ENCODE measurements around the gene SNTG2. TPM values are rescaled to one million over a fixed set of nuclear protein-coding genes. Genes with fewer than 3 reads are reported as not detected.

The SNTG2 gene
- total and polyA plus RNA-seq, 4 donors: 4.5 to 7.0 TPM; not detected in 2

DNA sequence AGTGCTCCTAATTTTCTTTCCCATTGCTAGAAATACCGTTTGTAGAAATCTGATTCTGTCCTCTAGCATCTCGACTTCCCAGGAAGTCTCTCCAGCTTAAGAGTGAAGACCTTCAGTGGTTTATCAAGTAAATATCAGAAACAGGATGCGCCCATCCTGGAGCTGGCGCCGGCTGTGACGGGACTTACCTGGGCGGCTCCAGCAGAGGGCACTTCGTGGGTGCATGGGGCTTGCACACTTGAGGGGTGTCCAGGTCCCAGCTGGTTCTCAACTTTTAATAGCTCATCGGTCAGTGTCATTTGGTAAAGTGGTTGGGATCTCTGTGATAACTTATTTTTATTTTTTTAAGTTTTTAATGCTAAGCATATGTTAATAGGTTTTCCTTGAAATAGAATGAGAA, 295.6 kb downstream of the SNTG2 start:
- WGBS, 2 donors: 81 to 82% methylated on average over 9 of the region's 9 CpGs
- intact Hi-C loops (cut with DNase I): no loop called here
- no peak overlapping the region for H3K27ac ChIP-seq (ENCODE audit: low read depth in 1 of 2, low read length in 2 of 2)
- H3K4me3 ChIP-seq (ENCODE audit: low read length in 2 of 2): no peak overlapping the region
- H3K36me3 ChIP-seq (ENCODE audit: control insufficient read depth in 1 of 2, insufficient read depth in 2 of 2, low read length in 1 of 2): no peaks in the 10 kb centered on the region
- no peaks in the 10 kb centered on the region for H3K27me3 ChIP-seq (ENCODE audit: control insufficient read depth in 1 of 2, insufficient read depth in 2 of 2, low read length in 1 of 2)
- DNase-seq (no peak), ATAC-seq (ENCODE audit: low FRiP score) (no peak)
- no peaks in the 10 kb centered on the region for H3K4me1 ChIP-seq (ENCODE audit: control insufficient read depth in 1 of 2, insufficient read depth in 2 of 2, low read length in 2 of 2)
- H3K9me3 ChIP-seq (ENCODE audit: control insufficient read depth, low read length): no peaks in the 10 kb centered on the region

DNA sequence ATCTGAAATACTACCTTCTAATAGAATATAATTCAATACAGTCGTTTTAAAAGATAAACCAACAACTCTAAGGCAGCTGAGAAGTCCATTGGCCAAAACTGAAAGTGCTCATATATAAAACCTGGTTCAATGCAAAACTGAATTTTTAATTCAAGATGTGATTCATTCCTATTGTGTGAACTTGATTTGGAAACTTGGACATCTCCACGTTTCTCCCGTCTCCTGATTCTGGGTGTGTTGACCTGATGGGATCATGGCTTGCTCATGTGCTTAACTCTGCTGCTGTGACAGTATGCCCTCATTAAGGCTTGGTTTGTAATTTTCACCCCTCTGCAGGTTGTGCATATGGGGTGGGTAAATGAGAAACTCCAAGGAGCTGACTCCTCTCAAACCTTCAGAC, 296.3 kb downstream of the SNTG2 start:
- Histone ChIP-seq H3K27me3 (ENCODE audit: control insufficient read depth in 1 of 2, insufficient read depth in 2 of 2, low read length in 1 of 2) (no peaks in the 10 kb centered on the region), H3K9me3 (ENCODE audit: control insufficient read depth, low read length) (no peaks in the 10 kb centered on the region), H3K27ac (ENCODE audit: low read depth in 1 of 2, low read length in 2 of 2) (no peak overlapping the region), H3K4me1 (ENCODE audit: control insufficient read depth in 1 of 2, insufficient read depth in 2 of 2, low read length in 2 of 2) (no peaks in the 10 kb centered on the region), H3K36me3 (ENCODE audit: control insufficient read depth in 1 of 2, insufficient read depth in 2 of 2, low read length in 1 of 2) (no peaks in the 10 kb centered on the region), H3K4me3 (ENCODE audit: low read length in 2 of 2) (no peak overlapping the region)
- ATAC-seq (ENCODE audit: low FRiP score) (no peak), DNase-seq (no peak)
- WGBS, 2 donors: 63 to 67% methylated on average over 3 of the region's 3 CpGs
- intact Hi-C loops (cut with DNase I): no loop called here

DNA sequence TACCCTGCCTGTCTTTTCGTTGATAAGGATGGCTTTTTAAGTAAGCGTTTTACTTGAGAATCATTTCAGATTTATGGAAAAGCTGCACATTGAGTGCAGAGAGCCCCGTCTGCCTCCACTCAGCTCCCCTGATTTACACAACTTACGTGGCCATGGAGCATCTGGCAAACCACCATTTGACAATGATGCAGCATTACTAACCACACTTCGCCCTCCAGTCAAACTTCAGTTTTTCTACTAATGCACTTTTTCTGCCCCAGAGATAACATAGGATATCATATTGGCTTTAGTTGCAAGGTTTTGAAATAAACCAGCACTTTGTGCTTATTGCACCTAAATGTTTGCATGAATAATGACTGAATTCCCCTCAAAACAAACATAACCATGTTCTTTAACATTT, 297.5 kb downstream of the SNTG2 start:
- intact Hi-C loops (cut with DNase I): no loop called here
- no peaks in the 10 kb centered on the region for H3K36me3 ChIP-seq (ENCODE audit: control insufficient read depth in 1 of 2, insufficient read depth in 2 of 2, low read length in 1 of 2)
- ATAC-seq (ENCODE audit: low FRiP score): no peak

DNA sequence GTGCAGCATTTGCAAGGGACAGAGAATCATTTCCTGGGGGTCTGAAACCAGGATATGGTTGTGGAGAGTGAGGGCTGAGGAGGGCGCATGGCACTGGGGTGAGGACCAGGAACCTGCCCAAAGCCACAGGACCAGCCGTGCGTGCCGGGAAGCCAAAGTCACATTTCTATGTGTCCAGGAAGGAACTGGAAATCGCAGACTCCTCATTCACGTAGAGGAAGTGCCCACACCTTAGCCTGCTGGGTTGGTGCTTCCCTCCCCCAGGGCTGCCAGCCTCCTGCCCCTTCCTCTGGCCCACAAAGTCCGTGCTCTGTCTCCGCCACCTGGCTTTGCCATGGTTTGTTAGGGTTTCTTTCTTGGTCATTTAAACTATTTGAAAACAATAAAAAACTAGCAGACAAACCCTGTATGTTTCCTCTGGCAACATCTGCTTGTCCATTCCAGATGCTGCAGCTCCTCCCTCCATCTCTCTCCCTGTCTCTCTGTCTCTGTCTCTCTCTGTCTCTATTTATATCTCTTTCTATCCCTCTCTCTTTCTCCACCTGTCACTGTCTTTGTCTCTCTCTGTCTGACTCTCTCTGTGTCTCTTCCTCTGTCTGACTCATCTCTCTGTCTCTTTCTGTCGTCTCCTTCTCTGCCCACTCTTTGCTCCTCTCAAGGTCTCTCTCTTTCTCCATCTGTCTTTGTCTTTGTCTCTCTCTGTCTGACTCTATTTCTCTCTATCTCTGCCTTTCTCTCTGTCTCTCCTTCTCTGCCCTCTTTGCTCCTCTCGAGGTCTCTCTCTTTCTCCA, 299.4 kb downstream of the SNTG2 start:
- H3K9me3 ChIP-seq (ENCODE audit: control insufficient read depth, low read length): no peaks in the 10 kb centered on the region
- 72 to 75% methylated on average over 10 of the region's 10 CpGs for WGBS, 2 donors
- no peaks in the 10 kb centered on the region for H3K27me3 ChIP-seq (ENCODE audit: control insufficient read depth in 1 of 2, insufficient read depth in 2 of 2, low read length in 1 of 2)
- no peak overlapping the region for H3K4me3 ChIP-seq (ENCODE audit: low read length in 2 of 2)
- no peaks in the 10 kb centered on the region for H3K36me3 ChIP-seq (ENCODE audit: control insufficient read depth in 1 of 2, insufficient read depth in 2 of 2, low read length in 1 of 2)
- DNase-seq: no peak
- intact Hi-C loops (cut with DNase I): no loop called here
- H3K4me1 ChIP-seq (ENCODE audit: control insufficient read depth in 1 of 2, insufficient read depth in 2 of 2, low read length in 2 of 2): no peaks in the 10 kb centered on the region
- H3K27ac ChIP-seq (ENCODE audit: low read depth in 1 of 2, low read length in 2 of 2): no peak overlapping the region
- ATAC-seq (ENCODE audit: low FRiP score): peak; percentile 54

More for the DNA sequence above, 297.5 kb downstream of the SNTG2 start:
- no peaks in the 10 kb centered on the region for H3K27me3 ChIP-seq (ENCODE audit: control insufficient read depth in 1 of 2, insufficient read depth in 2 of 2, low read length in 1 of 2)
- no peaks in the 10 kb centered on the region for H3K9me3 ChIP-seq (ENCODE audit: control insufficient read depth, low read length)
- DNase-seq: no peak
- H3K4me3 ChIP-seq (ENCODE audit: low read length in 2 of 2): no peak overlapping the region
- 69 to 70% methylated on average over 5 of the region's 5 CpGs for WGBS, 2 donors
- H3K27ac ChIP-seq (ENCODE audit: low read depth in 1 of 2, low read length in 2 of 2): no peak overlapping the region
- H3K4me1 ChIP-seq (ENCODE audit: control insufficient read depth in 1 of 2, insufficient read depth in 2 of 2, low read length in 2 of 2): no peaks in the 10 kb centered on the region

DNA sequence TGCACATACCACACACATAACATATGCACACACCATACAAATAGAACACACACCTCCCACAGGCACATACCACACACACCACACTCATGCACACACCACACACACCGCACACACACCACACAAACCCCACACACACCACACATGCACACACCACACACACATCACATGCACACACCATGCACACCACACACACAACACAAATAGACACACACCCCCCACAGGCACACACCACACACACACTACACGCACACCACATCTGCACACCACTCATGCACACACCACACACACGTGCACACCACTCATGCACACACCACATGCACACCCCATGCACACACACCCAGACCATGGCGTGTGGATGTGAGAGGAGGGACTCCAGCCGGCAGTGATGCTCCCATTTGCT, 300.9 kb downstream of the SNTG2 start:
- 79 to 85% methylated on average over 5 of the region's 5 CpGs for WGBS, 2 donors
- intact Hi-C loops (cut with DNase I): no loop called here
- Histone ChIP-seq H3K4me3 (ENCODE audit: low read length in 2 of 2) (no peak overlapping the region), H3K27ac (ENCODE audit: low read depth in 1 of 2, low read length in 2 of 2) (no peak overlapping the region), H3K36me3 (ENCODE audit: control insufficient read depth in 1 of 2, insufficient read depth in 2 of 2, low read length in 1 of 2) (no peaks in the 10 kb centered on the region), H3K9me3 (ENCODE audit: control insufficient read depth, low read length) (no peaks in the 10 kb centered on the region), H3K27me3 (ENCODE audit: control insufficient read depth in 1 of 2, insufficient read depth in 2 of 2, low read length in 1 of 2) (no peaks in the 10 kb centered on the region), H3K4me1 (ENCODE audit: control insufficient read depth in 1 of 2, insufficient read depth in 2 of 2, low read length in 2 of 2) (no peaks in the 10 kb centered on the region)
- ATAC-seq (ENCODE audit: low FRiP score): no peak
- no peak for DNase-seq

DNA sequence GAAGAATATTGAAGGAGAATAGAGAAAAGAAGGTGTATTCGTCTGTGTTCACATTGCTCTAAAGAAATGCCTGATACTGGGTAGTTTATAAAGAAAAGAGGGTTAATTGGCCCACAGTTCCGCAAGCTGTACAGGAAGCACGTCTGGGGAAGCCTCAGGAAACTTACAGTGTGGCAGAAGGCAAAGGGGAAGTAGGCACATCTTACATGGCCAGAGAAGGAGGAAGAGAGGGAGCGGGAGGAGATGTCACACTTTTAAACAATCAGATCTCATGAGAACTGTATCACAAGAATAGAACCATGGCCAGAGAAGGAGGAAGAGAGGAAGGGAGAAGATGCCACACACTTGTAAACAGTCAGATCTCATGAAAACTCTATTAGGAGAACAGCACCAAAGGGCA, 303.0 kb downstream of the SNTG2 start:
- WGBS, 2 donors: 57 to 59% methylated on average over 4 of the region's 4 CpGs
- DNase-seq (no peak), ATAC-seq (ENCODE audit: low FRiP score) (no peak)
- H3K27ac ChIP-seq (ENCODE audit: low read depth in 1 of 2, low read length in 2 of 2): no peak overlapping the region
- H3K4me3 ChIP-seq (ENCODE audit: low read length in 2 of 2): no peak overlapping the region
- H3K27me3 ChIP-seq (ENCODE audit: control insufficient read depth in 1 of 2, insufficient read depth in 2 of 2, low read length in 1 of 2): no peaks in the 10 kb centered on the region
- no peaks in the 10 kb centered on the region for H3K4me1 ChIP-seq (ENCODE audit: control insufficient read depth in 1 of 2, insufficient read depth in 2 of 2, low read length in 2 of 2)
- intact Hi-C loops (cut with DNase I): no loop called here
- H3K36me3 ChIP-seq (ENCODE audit: control insufficient read depth in 1 of 2, insufficient read depth in 2 of 2, low read length in 1 of 2): no peaks in the 10 kb centered on the region
- no peaks in the 10 kb centered on the region for H3K9me3 ChIP-seq (ENCODE audit: control insufficient read depth, low read length)

DNA sequence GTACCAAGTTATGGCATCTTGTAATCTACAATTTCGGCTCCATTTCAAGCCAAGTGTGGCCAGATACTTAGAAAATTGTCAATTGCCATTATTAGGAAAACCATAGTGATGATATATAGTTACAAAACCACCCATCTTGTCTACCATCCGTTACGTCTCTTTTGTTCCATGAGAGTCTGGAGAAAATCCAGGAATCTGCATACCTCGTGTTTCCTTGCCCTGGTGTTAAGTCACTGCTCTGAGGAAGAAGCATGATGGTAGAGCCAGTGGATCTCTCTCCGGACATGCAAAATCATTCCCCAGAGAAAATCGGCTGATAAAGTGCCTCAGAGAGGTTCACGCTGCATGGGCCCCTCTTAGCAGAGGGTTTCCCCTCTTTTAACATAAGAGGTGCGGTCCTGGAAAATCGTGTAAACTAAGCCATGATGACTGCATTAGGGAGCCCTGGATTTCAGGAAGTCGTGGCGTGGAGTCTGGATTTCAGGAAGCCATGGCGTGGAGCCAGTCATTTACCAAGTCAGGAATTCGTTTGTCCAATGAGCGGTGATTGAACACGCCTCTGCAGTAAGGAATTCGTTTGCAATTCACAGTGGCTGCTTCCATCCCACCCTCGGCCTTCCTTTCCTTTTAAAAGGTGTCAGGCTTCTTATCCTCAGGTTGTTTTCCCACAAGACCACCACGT, 304.2 kb downstream of the SNTG2 start:
- WGBS, 2 donors: 72 to 73% methylated on average over 18 of the region's 18 CpGs
- intact Hi-C loops (cut with DNase I): no loop called here
- Histone ChIP-seq H3K27ac (ENCODE audit: low read depth in 1 of 2, low read length in 2 of 2) (no peak overlapping the region), H3K36me3 (ENCODE audit: control insufficient read depth in 1 of 2, insufficient read depth in 2 of 2, low read length in 1 of 2) (no peaks in the 10 kb centered on the region), H3K27me3 (ENCODE audit: control insufficient read depth in 1 of 2, insufficient read depth in 2 of 2, low read length in 1 of 2) (no peaks in the 10 kb centered on the region), H3K4me1 (ENCODE audit: control insufficient read depth in 1 of 2, insufficient read depth in 2 of 2, low read length in 2 of 2) (no peaks in the 10 kb centered on the region), H3K9me3 (ENCODE audit: control insufficient read depth, low read length) (no peaks in the 10 kb centered on the region), H3K4me3 (ENCODE audit: low read length in 2 of 2) (no peak overlapping the region)
- DNase-seq (no peak), ATAC-seq (ENCODE audit: low FRiP score) (no peak)

DNA sequence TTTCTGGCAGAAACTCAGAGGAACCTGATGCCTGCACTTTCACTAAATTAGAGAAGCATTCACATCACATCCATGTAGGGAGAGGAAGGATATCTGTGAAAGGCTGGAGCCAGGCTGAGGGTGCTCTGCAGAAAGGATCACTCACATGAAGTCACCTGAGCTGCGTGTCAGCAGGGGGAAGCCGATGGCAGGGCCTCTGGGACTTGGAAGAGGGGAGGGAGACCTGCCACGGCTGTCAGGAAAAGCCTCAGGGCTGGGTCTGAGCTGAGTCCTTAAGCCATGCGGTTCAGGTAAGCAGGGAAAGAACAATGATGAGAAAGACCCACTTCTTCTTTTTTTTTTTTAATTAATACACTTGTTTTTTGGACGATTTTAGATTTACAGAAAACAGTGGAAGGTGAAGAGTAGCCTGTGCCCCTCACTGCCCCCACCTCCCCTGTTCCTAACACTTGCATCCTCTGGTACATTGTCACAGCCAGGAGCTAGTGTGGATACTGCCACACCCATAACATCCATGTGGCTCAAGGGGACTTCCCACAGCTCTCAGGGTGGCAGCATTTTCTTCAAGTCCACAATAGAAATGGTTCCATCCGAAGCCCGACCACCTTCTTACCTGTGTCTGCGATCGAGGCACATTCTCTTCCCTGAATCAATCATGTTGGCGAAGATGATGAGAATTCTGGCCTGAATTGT, 306.1 kb downstream of the SNTG2 start:
- H3K27ac ChIP-seq (ENCODE audit: low read depth in 1 of 2, low read length in 2 of 2): no peak overlapping the region
- no peak for DNase-seq
- H3K9me3 ChIP-seq (ENCODE audit: control insufficient read depth, low read length): no peaks in the 10 kb centered on the region
- intact Hi-C loops (cut with DNase I): no loop called here
- no peak for ATAC-seq (ENCODE audit: low FRiP score)
- no peaks in the 10 kb centered on the region for H3K4me1 ChIP-seq (ENCODE audit: control insufficient read depth in 1 of 2, insufficient read depth in 2 of 2, low read length in 2 of 2)
- H3K27me3 ChIP-seq (ENCODE audit: control insufficient read depth in 1 of 2, insufficient read depth in 2 of 2, low read length in 1 of 2): no peaks in the 10 kb centered on the region
- H3K4me3 ChIP-seq (ENCODE audit: low read length in 2 of 2): no peak overlapping the region
- 69 to 70% methylated on average over 10 of the region's 10 CpGs for WGBS, 2 donors
- H3K36me3 ChIP-seq (ENCODE audit: control insufficient read depth in 1 of 2, insufficient read depth in 2 of 2, low read length in 1 of 2): no peaks in the 10 kb centered on the region
